ENCODE results near the gene SNRNP70.

GRCh38 chr19:49061000-49061399, 24.3 kb upstream of the SNRNP70 start:
- TF ChIP-seq EGR1 (IDR thresholded peaks at IDR 0.05) (no peak), TAF1 (IDR thresholded peaks at IDR 0.05; ENCODE audit: low read depth) (no peak), RAD21 (IDR thresholded peaks at IDR 0.05; ENCODE audit: low read depth) (no peak), TEAD4 (IDR thresholded peaks at IDR 0.05) (no peak), CEBPB (IDR thresholded peaks at IDR 0.05) (no peak), EP300 (IDR thresholded peaks at IDR 0.05; ENCODE audit: borderline replicate concordance) (no peak), TCF12 (IDR thresholded peaks at IDR 0.05; ENCODE audit: low read depth) (no peak), MAX (IDR thresholded peaks at IDR 0.05) (no peak)

Measured in Ishikawa (cell line).